ENCODE data around the gene IL4R.

IL4R gene

DNA sequence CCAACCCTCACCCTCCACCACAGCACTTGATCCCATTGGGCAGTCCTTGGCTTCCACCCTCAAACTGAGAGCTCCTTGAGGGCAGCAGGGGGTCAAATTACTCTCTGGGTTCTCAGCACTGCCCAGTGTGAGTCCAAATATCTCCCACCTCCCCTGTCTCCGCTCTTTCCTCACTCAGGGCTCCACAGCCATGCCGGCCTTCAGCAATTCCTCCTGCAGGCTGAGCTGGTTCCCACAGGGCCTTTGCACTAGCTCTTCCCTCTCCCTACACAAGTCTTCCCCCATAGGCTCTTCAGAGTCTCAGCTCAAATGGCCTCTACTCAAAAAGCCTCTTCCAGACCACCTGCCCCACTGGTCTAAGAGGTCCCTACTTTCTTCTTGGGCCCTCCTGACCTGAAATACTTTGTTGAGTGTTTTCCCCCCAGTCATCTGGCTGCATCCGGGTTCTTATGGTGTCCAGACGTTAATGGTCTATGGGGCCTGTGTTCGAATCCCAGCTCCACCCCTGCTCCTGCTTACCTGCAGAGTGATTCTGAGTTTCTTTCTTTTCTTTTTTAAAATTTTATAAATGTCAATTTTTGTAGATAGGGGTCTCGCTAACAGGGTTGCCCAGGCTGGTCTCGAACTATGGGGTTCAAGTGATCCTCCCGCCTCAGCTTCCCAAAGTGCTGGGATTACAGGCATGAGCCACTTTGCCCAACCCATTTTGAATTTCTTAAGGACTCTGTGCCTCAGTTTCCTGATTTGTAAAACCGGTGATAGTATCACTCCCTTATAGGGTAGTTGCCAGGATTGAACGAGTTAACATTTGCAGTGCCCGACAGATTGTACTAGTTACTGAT lies 973 bp upstream of the IL4R start:
- WGBS, result 72% methylated on average over 9 of the region's 11 CpGs
- peak overlapping the region; percentile 36 for H2BK15ac ChIP-seq (ENCODE audit: low read depth, poor library complexity, severe bottlenecking)
- peak overlapping the region in 1 of 2 experiments; percentile 84 for H3K4me3 ChIP-seq (ENCODE audit: insufficient read depth in 1 of 2, low read depth in 1 of 2, low read length in 2 of 2)
- H3K4me1 ChIP-seq (ENCODE audit: control insufficient read depth, insufficient read depth, low read depth, low read length), result peaks cover 22% of the 10 kb centered on the region
- H4K91ac ChIP-seq (ENCODE audit: low read length), result no peak overlapping the region
- H3K9me3 ChIP-seq (ENCODE audit: control insufficient read depth, low read length), result no peaks in the 10 kb centered on the region
- H2BK120ac ChIP-seq (ENCODE audit: low read depth, low read length), result no peak overlapping the region
- no peak overlapping the region for H3K23ac ChIP-seq (ENCODE audit: low read length in 2 of 2)
- peak overlapping the region in 1 of 2 experiments; percentile 98 for H3K18ac ChIP-seq (ENCODE audit: low read depth in 1 of 2, low read length in 2 of 2)
- no peak overlapping the region for H4K8ac ChIP-seq (ENCODE audit: low read length)
- no peak overlapping the region for H3K14ac ChIP-seq (ENCODE audit: low read length in 2 of 2)
- DNase-seq, result no peak
- H2AFZ ChIP-seq (ENCODE audit: low read depth, low read length), result no peak overlapping the region
- H3K27ac ChIP-seq (ENCODE audit: low read length, poor library complexity, severe bottlenecking), result peak overlapping the region; percentile 36
- H3K27me3 ChIP-seq (ENCODE audit: control insufficient read depth in 1 of 2, insufficient read depth in 1 of 2, low read length in 2 of 2), result no peaks in the 10 kb centered on the region
- H2BK5ac ChIP-seq (ENCODE audit: low read depth, low read length, poor library complexity, severe bottlenecking), result no peak overlapping the region
- peak overlapping the region; percentile 60 for H2AK5ac ChIP-seq (ENCODE audit: low read length, severe bottlenecking)
- H3K4ac ChIP-seq (ENCODE audit: low read depth in 1 of 2, low read length in 2 of 2), result no peak overlapping the region
- H3K9ac ChIP-seq (ENCODE audit: low read length), result peak overlapping the region; percentile 95
- H3K79me1 ChIP-seq (replicated peaks; ENCODE audit: low read length, poor library complexity, severe bottlenecking), result no peaks in the 10 kb centered on the region
- H2BK12ac ChIP-seq (ENCODE audit: low read length in 2 of 2), result no peak overlapping the region
- H3K36me3 ChIP-seq (ENCODE audit: control insufficient read depth in 1 of 2, insufficient read depth in 2 of 2, low read depth in 1 of 2, low read length in 2 of 2), result peaks cover 0 to 3% of the 10 kb centered on the region in 2 experiments
- H3K4me2 ChIP-seq (ENCODE audit: low read length, poor library complexity, severe bottlenecking), result peak overlapping the region; percentile 26

GRCh38 chr16:27314161-27314723 lies 468 bp downstream of the IL4R start:
- peak overlapping the region; percentile 56 to 75 for H2BK12ac ChIP-seq (ENCODE audit: low read length in 2 of 2)
- peak overlapping the region; percentile 96 to 97 for H3K4ac ChIP-seq (ENCODE audit: low read depth in 1 of 2, low read length in 2 of 2)
- H3K79me1 ChIP-seq (replicated peaks; ENCODE audit: low read length, poor library complexity, severe bottlenecking), result no peaks in the 10 kb centered on the region
- peak overlapping the region; percentile 89 for H2BK15ac ChIP-seq (ENCODE audit: low read depth, poor library complexity, severe bottlenecking)
- peak overlapping the region; percentile 49 to 94 for H3K14ac ChIP-seq (ENCODE audit: low read length in 2 of 2)
- peak overlapping the region; percentile 84 to 94 for H3K4me3 ChIP-seq (ENCODE audit: insufficient read depth in 1 of 2, low read depth in 1 of 2, low read length in 2 of 2)
- H2AFZ ChIP-seq (ENCODE audit: low read depth, low read length), result peak overlapping the region; percentile 54
- H4K8ac ChIP-seq (ENCODE audit: low read length), result peak overlapping the region; percentile 88
- H2BK120ac ChIP-seq (ENCODE audit: low read depth, low read length), result peak overlapping the region; percentile 98
- H3K9me3 ChIP-seq (ENCODE audit: control insufficient read depth, low read length), result no peaks in the 10 kb centered on the region
- peak; percentile 98 for DNase-seq
- H3K4me2 ChIP-seq (ENCODE audit: low read length, poor library complexity, severe bottlenecking), result peak overlapping the region; percentile 81
- peaks cover 3 to 7% of the 10 kb centered on the region in 2 experiments for H3K36me3 ChIP-seq (ENCODE audit: control insufficient read depth in 1 of 2, insufficient read depth in 2 of 2, low read depth in 1 of 2, low read length in 2 of 2)
- peak overlapping the region; percentile 95 for H2BK5ac ChIP-seq (ENCODE audit: low read depth, low read length, poor library complexity, severe bottlenecking)
- H4K91ac ChIP-seq (ENCODE audit: low read length), result peak overlapping the region; percentile 97
- H3K27me3 ChIP-seq (ENCODE audit: control insufficient read depth in 1 of 2, insufficient read depth in 1 of 2, low read length in 2 of 2), result no peaks in the 10 kb centered on the region
- H2AK5ac ChIP-seq (ENCODE audit: low read length, severe bottlenecking), result peak overlapping the region; percentile 61
- H3K4me1 ChIP-seq (ENCODE audit: control insufficient read depth, insufficient read depth, low read depth, low read length), result peaks cover 32% of the 10 kb centered on the region
- under 1% methylated on average over 38 of the region's 39 CpGs for whole genome bisulfite sequencing
- H3K9ac ChIP-seq (ENCODE audit: low read length), result peak overlapping the region; percentile 95
- H3K23ac ChIP-seq (ENCODE audit: low read length in 2 of 2), result peak overlapping the region; percentile 87 to 92
- H3K18ac ChIP-seq (ENCODE audit: low read depth in 1 of 2, low read length in 2 of 2), result peak overlapping the region; percentile 96 to 98
- peak overlapping the region; percentile 78 for H3K27ac ChIP-seq (ENCODE audit: low read length, poor library complexity, severe bottlenecking)

DNA sequence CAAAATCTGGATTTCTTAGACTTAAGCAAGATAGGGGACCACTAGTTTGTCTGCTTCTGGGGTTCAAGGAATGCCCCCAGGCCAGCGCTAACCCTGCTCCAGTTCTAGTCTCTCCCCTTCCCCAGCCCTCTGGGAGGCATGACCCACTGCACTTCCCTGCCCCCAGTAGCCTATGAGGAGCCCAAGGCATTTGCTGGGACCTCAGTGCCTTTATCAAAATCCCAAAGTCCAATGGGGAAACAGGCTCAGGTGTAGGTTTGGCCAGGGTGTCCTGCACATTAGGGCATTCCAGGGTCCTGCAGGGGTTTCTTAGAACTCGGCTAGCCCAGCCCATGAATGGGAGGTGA lies 1.2 kb downstream of the IL4R start:
- no peak overlapping the region for H2BK5ac ChIP-seq (ENCODE audit: low read depth, low read length, poor library complexity, severe bottlenecking)
- H3K18ac ChIP-seq (ENCODE audit: low read depth in 1 of 2, low read length in 2 of 2), result peak overlapping the region; percentile 23 to 81
- no peaks in the 10 kb centered on the region for H3K27me3 ChIP-seq (ENCODE audit: control insufficient read depth in 1 of 2, insufficient read depth in 1 of 2, low read length in 2 of 2)
- peaks cover 36% of the 10 kb centered on the region for H3K4me1 ChIP-seq (ENCODE audit: control insufficient read depth, insufficient read depth, low read depth, low read length)
- H3K4me3 ChIP-seq (ENCODE audit: insufficient read depth in 1 of 2, low read depth in 1 of 2, low read length in 2 of 2), result peak overlapping the region; percentile 5 to 84
- peak overlapping the region in 1 of 2 experiments; percentile 1 for H3K23ac ChIP-seq (ENCODE audit: low read length in 2 of 2)
- peak overlapping the region; percentile 81 for H3K4me2 ChIP-seq (ENCODE audit: low read length, poor library complexity, severe bottlenecking)
- H2BK12ac ChIP-seq (ENCODE audit: low read length in 2 of 2), result peak overlapping the region in 1 of 2 experiments; percentile 90
- no peak overlapping the region for H2AFZ ChIP-seq (ENCODE audit: low read depth, low read length)
- no peak overlapping the region for H4K8ac ChIP-seq (ENCODE audit: low read length)
- DNase-seq, result no peak
- peak overlapping the region in 1 of 2 experiments; percentile 81 for H3K14ac ChIP-seq (ENCODE audit: low read length in 2 of 2)
- peak overlapping the region; percentile 36 for H3K27ac ChIP-seq (ENCODE audit: low read length, poor library complexity, severe bottlenecking)
- H2BK15ac ChIP-seq (ENCODE audit: low read depth, poor library complexity, severe bottlenecking), result peak overlapping the region; percentile 29
- H3K4ac ChIP-seq (ENCODE audit: low read depth in 1 of 2, low read length in 2 of 2), result peak overlapping the region; percentile 29 to 59
- no peak overlapping the region for H2BK120ac ChIP-seq (ENCODE audit: low read depth, low read length)
- H2AK5ac ChIP-seq (ENCODE audit: low read length, severe bottlenecking), result peak overlapping the region; percentile 17
- H4K91ac ChIP-seq (ENCODE audit: low read length), result peak overlapping the region; percentile 52
- WGBS, result 69% methylated on average over 2 of the region's 2 CpGs
- peaks cover 3 to 10% of the 10 kb centered on the region in 2 experiments for H3K36me3 ChIP-seq (ENCODE audit: control insufficient read depth in 1 of 2, insufficient read depth in 2 of 2, low read depth in 1 of 2, low read length in 2 of 2)
- no peaks in the 10 kb centered on the region for H3K79me1 ChIP-seq (replicated peaks; ENCODE audit: low read length, poor library complexity, severe bottlenecking)
- H3K9me3 ChIP-seq (ENCODE audit: control insufficient read depth, low read length), result no peaks in the 10 kb centered on the region
- peak overlapping the region; percentile 95 for H3K9ac ChIP-seq (ENCODE audit: low read length)
